Osteoblast (primary cell): ENCODE data around the gene GALNT2. TPM values are rescaled to one million over a fixed set of nuclear protein-coding genes. Genes with fewer than 3 reads are reported as not detected.
A peak's percentile ranks its signal among the peaks of the same experiment; 100 is the strongest.

Experiments
- DNase-seq: peaks from one replicate; pipeline ENCODE4 v3.0.0; 2011; ENCODE audit warnings: low spot score, mixed read lengths; ENCODE audit not compliant: insufficient read length; ENCODE audit errors: missing footprints
- H2AFZ ChIP-seq: 2 replicates; pipeline ENCODE4 v1.6.0; 2011; ENCODE audit warnings: mild to moderate bottlenecking, low read length
- H3K27ac ChIP-seq: 2 replicates; pipeline ENCODE4 v1.5.1; 2011; ENCODE audit warnings: mild to moderate bottlenecking, low read depth, low read length, moderate library complexity
- H3K27me3 ChIP-seq: 2 replicates; pipeline ENCODE4 v1.6.0; 2012; ENCODE audit warnings: mild to moderate bottlenecking, control low read depth, inconsistent platforms, low read length, moderate library complexity; ENCODE audit not compliant: insufficient read depth
- H3K36me3 ChIP-seq: 2 replicates; pipeline ENCODE4 v1.5.1; 2011; ENCODE audit warnings: mild to moderate bottlenecking, low read length, control low read depth, moderate library complexity; ENCODE audit not compliant: insufficient read depth
- H3K4me1 ChIP-seq: 2 replicates; pipeline ENCODE4 v1.5.1; 2011; ENCODE audit warnings: mild to moderate bottlenecking, low read length, control low read depth, moderate library complexity; ENCODE audit not compliant: insufficient read depth
- H3K4me2 ChIP-seq: 2 replicates; pipeline ENCODE4 v1.6.0; 2011; ENCODE audit warnings: mild to moderate bottlenecking, low read length; ENCODE audit not compliant: insufficient read depth
- H3K4me3 ChIP-seq: fragments of 200-600 bp; sonication (generic); 3 replicates; pipeline ENCODE4 v1.5.1; 2012; ENCODE audit warnings: mild to moderate bottlenecking, low read length, inconsistent platforms; ENCODE audit not compliant: insufficient read depth
- H3K79me2 ChIP-seq: 2 replicates; pipeline ENCODE4 v1.6.0; 2012; ENCODE audit warnings: mild to moderate bottlenecking, low read length, control low read depth, inconsistent platforms; ENCODE audit not compliant: insufficient read depth
- H3K9me3 ChIP-seq: 2 replicates; pipeline ENCODE4 v1.5.1; 2011; ENCODE audit warnings: low read depth, low read length, control low read depth
- H4K20me1 ChIP-seq: 2 replicates; pipeline ENCODE4 v1.6.0; 2012; ENCODE audit warnings: mild to moderate bottlenecking, low read length, control low read depth; ENCODE audit not compliant: insufficient read depth
- CTCF ChIP-seq: IDR thresholded peaks from 2 replicates; pipeline ENCODE4 v1.5.1; 2011; ENCODE audit warnings: mild to moderate bottlenecking, low read depth, low read length, moderate library complexity; ENCODE audit errors: extremely low read depth
- total RNA-seq: library from RNA; depleted of rRNA; stranded (reverse); fragments of >200 nt; gene quantifications from 2 replicates; pipeline ENCODE4 v1.2.3, GENCODE V29; 2012

The GALNT2 gene
- total RNA-seq, 1 donor: 83.2 TPM

- TF ChIP-seq CTCF: no peak
- no peaks in the 10 kb centered on the region for H3K9me3 ChIP-seq
- H3K36me3 ChIP-seq: no peaks in the 10 kb centered on the region
- peak overlapping the region; percentile 92 for H3K27ac ChIP-seq
- H3K27me3 ChIP-seq: no peaks in the 10 kb centered on the region
- no peak overlapping the region for H3K4me3 ChIP-seq
- peaks cover 100% of the 10 kb centered on the region for H3K79me2 ChIP-seq
- peaks cover 48% of the 10 kb centered on the region for H3K4me1 ChIP-seq
- H2AFZ ChIP-seq: no peak overlapping the region
- H3K4me2 ChIP-seq: no peak overlapping the region
- no peak for DNase-seq
- peaks cover 64% of the 10 kb centered on the region for H4K20me1 ChIP-seq
These were observed 5.3 kb downstream of the GALNT2 start for GRCh38 chr1:230072296-230072695.

- DNase-seq: no peak
- Histone ChIP-seq H3K27me3 (no peaks in the 10 kb centered on the region), H3K4me2 (peak overlapping the region; percentile 57), H3K79me2 (peaks cover 100% of the 10 kb centered on the region), H3K4me3 (no peak overlapping the region), H4K20me1 (peaks cover 67% of the 10 kb centered on the region), H3K4me1 (peaks cover 54% of the 10 kb centered on the region), H3K27ac (peak overlapping the region; percentile 92), H3K36me3 (no peaks in the 10 kb centered on the region), H3K9me3 (no peaks in the 10 kb centered on the region), H2AFZ (no peak overlapping the region)
- no peak for TF ChIP-seq CTCF
These were observed 5.8 kb downstream of the GALNT2 start for GRCh38 chr1:230072866-230073265.

GRCh38 chr1:230073371-230074035, 6.5 kb downstream of the GALNT2 start:
- peak overlapping the region; percentile 92 for H3K27ac ChIP-seq
- H3K36me3 ChIP-seq: no peaks in the 10 kb centered on the region
- no peak for TF ChIP-seq CTCF
- H3K27me3 ChIP-seq: no peaks in the 10 kb centered on the region
- H2AFZ ChIP-seq: no peak overlapping the region
- H3K79me2 ChIP-seq: peaks cover 100% of the 10 kb centered on the region
- H3K4me2 ChIP-seq: peak overlapping the region; percentile 57
- H3K9me3 ChIP-seq: no peaks in the 10 kb centered on the region
- peaks cover 58% of the 10 kb centered on the region for H3K4me1 ChIP-seq
- H3K4me3 ChIP-seq: no peak overlapping the region
- H4K20me1 ChIP-seq: peaks cover 63% of the 10 kb centered on the region
- peak; percentile 91 for DNase-seq

GRCh38 chr1:230074270-230074669, 7.2 kb downstream of the GALNT2 start:
- Histone ChIP-seq H3K27me3 (no peaks in the 10 kb centered on the region), H3K9me3 (no peaks in the 10 kb centered on the region), H4K20me1 (peaks cover 56% of the 10 kb centered on the region), H3K27ac (peak overlapping the region; percentile 92), H3K36me3 (no peaks in the 10 kb centered on the region), H3K79me2 (peaks cover 99% of the 10 kb centered on the region), H3K4me1 (peaks cover 58% of the 10 kb centered on the region), H2AFZ (no peak overlapping the region), H3K4me3 (no peak overlapping the region), H3K4me2 (no peak overlapping the region)
- peak; percentile 23 for TF ChIP-seq CTCF
- no peak for DNase-seq
